Measurements from ENCODE around the gene LHFPL2. TPM values are rescaled to one million over a fixed set of nuclear protein-coding genes. Genes with fewer than 3 reads are reported as not detected.
A peak's percentile ranks its signal among the peaks of the same experiment; 100 is the strongest.

LHFPL2 gene
- total and polyA plus RNA-seq, 2 experiments from 2014 or later, result 10.6 to 50.8 TPM

DNA sequence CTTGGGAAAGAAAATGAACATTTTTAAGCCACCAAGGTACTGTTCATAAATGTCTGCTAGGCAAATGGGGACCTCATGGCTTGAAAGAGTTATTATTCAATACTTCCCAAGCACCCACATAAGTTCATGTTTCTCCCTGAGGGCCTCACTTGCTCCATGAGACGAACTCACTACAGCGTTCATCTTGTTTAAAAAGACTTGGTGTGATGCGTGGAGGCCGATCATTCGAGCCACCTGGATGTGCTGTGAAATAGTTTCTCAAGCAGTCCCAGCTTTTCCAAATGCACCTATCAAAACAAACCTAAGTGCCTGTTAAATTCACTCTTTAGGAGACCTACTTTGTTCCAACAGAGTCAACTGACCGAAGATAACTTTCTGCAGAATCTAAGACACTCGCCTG lies 103.2 kb downstream of the LHFPL2 start (continued):
- TF ChIP-seq, protein P1, sequence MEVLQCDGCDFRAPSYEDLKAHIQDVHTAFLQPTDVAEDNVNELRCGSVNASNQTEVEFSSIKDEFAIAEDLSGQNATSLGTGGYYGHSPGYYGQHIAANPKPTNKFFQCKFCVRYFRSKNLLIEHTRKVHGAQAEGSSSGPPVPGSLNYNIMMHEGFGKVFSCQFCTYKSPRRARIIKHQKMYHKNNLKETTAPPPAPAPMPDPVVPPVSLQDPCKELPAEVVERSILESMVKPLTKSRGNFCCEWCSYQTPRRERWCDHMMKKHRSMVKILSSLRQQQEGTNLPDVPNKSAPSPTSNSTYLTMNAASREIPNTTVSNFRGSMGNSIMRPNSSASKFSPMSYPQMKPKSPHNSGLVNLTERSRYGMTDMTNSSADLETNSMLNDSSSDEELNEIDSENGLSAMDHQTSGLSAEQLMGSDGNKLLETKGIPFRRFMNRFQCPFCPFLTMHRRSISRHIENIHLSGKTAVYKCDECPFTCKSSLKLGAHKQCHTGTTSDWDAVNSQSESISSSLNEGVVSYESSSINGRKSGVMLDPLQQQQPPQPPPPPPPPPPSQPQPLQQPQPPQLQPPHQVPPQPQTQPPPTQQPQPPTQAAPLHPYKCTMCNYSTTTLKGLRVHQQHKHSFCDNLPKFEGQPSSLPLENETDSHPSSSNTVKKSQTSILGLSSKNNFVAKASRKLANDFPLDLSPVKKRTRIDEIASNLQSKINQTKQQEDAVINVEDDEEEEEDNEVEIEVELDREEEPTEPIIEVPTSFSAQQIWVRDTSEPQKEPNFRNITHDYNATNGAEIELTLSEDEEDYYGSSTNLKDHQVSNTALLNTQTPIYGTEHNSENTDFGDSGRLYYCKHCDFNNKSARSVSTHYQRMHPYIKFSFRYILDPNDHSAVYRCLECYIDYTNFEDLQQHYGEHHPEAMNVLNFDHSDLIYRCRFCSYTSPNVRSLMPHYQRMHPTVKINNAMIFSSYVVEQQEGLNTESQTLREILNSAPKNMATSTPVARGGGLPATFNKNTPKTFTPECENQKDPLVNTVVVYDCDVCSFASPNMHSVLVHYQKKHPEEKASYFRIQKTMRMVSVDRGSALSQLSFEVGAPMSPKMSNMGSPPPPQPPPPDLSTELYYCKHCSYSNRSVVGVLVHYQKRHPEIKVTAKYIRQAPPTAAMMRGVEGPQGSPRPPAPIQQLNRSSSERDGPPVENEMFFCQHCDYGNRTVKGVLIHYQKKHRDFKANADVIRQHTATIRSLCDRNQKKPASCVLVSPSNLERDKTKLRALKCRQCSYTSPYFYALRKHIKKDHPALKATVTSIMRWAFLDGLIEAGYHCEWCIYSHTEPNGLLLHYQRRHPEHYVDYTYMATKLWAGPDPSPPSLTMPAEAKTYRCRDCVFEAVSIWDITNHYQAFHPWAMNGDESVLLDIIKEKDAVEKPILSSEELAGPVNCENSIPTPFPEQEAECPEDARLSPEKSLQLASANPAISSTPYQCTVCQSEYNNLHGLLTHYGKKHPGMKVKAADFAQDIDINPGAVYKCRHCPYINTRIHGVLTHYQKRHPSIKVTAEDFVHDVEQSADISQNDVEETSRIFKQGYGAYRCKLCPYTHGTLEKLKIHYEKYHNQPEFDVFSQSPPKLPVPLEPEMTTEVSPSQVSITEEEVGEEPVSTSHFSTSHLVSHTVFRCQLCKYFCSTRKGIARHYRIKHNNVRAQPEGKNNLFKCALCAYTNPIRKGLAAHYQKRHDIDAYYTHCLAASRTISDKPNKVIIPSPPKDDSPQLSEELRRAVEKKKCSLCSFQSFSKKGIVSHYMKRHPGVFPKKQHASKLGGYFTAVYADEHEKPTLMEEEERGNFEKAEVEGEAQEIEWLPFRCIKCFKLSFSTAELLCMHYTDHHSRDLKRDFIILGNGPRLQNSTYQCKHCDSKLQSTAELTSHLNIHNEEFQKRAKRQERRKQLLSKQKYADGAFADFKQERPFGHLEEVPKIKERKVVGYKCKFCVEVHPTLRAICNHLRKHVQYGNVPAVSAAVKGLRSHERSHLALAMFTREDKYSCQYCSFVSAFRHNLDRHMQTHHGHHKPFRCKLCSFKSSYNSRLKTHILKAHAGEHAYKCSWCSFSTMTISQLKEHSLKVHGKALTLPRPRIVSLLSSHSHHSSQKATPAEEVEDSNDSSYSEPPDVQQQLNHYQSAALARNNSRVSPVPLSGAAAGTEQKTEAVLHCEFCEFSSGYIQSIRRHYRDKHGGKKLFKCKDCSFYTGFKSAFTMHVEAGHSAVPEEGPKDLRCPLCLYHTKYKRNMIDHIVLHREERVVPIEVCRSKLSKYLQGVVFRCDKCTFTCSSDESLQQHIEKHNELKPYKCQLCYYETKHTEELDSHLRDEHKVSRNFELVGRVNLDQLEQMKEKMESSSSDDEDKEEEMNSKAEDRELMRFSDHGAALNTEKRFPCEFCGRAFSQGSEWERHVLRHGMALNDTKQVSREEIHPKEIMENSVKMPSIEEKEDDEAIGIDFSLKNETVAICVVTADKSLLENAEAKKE (CRISPR knock-in tag; IDR thresholded peaks at IDR 0.05), result no peak
- TF ChIP-seq ZNF114 (CRISPR knock-in tag; IDR thresholded peaks at IDR 0.05), result no peak
- TF ChIP-seq CREB1 (CRISPR knock-in tag; IDR thresholded peaks at IDR 0.05; ENCODE audit: low read depth), result no peak
- no peak for TF ChIP-seq EZH2phosphoT487 (IDR thresholded peaks at IDR 0.05; ENCODE audit: unreplicated experiment)
- TF ChIP-seq EZH2 (IDR thresholded peaks at IDR 0.05; ENCODE audit: low read depth, unreplicated experiment), result no peak

DNA sequence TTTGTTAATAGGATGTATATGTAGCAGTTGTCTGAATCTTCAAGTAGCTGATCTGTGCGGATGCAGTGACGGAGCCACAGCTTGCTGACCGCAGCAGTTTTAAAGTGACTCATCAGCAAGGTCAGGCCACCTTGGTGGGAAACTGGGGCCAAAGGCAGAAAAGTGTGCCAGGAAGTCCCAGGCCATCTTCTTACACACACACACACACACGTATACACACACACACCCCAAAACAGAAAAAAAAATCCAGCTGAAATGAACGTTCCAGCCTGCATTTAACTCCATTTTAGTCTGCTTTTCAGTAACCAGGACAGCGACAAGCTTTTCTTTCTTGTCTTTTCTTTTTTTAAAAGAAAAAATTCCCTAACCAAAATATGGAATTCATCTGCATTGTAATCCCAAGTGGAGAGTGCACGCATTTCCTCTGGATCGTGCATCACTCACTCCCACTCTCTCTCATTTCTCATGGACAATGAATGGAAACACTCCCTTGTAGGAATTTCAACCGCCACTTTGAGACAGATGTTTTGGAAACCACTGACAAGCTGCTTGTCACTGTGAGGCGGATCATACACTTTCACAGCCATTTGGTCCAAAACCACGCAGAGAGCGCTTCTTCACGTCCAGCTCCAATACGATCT lies 103.9 kb downstream of the LHFPL2 start:
- no peak for DNase-seq (ENCODE audit: low spot score)
- Histone ChIP-seq H3K4me1 (ENCODE audit: insufficient read depth) (peaks cover 19% of the 10 kb centered on the region), H3K4me3 (no peak overlapping the region), H4K20me1 (replicated peaks; ENCODE audit: insufficient read depth) (no peaks in the 10 kb centered on the region), H3K79me2 (replicated peaks; ENCODE audit: insufficient read depth) (peaks cover 29% of the 10 kb centered on the region), H3K27ac (ENCODE audit: low read depth) (peak overlapping the region; percentile 45; the same call in 1 of the 2 replicates), H3K9me2 (ENCODE audit: insufficient read depth) (no peaks in the 10 kb centered on the region), H3K4me2 (no peak overlapping the region), H3K27me3 (ENCODE audit: insufficient read depth) (no peaks in the 10 kb centered on the region), H2AFZ (no peak overlapping the region), H3F3A (replicated peaks; ENCODE audit: low read depth) (0 out of 2 replicates have a peak, but pooled peaks cover 4% of the 10 kb centered on the region), H3K36me3 (ENCODE audit: insufficient read depth) (no peaks in the 10 kb centered on the region)
- Mint-ChIP-seq H3K4me3 (no peak overlapping the region; the same call in 2 of the 3 replicates), H3K36me3 (ENCODE audit: low read depth) (peaks cover 25% of the 10 kb centered on the region), H3K9me3 (peaks cover 5% of the 10 kb centered on the region; the same call in 1 of the 3 replicates), H3K27me3 (ENCODE audit: insufficient read depth, low read depth, poor library complexity) (peaks cover 5% of the 10 kb centered on the region), H3K4me1 (peaks cover 58% of the 10 kb centered on the region), H3K27ac (peak overlapping the region; percentile 75)
- ATAC-seq, result no peak
- no peak for TF ChIP-seq JUNB (IDR thresholded peaks at IDR 0.05; ENCODE audit: unreplicated experiment)
- TF ChIP-seq EZH2phosphoT487 (IDR thresholded peaks at IDR 0.05; ENCODE audit: unreplicated experiment), result no peak
- no peak for TF ChIP-seq EZH2 (IDR thresholded peaks at IDR 0.05; ENCODE audit: low read depth, unreplicated experiment)
- TF ChIP-seq, protein P2, sequence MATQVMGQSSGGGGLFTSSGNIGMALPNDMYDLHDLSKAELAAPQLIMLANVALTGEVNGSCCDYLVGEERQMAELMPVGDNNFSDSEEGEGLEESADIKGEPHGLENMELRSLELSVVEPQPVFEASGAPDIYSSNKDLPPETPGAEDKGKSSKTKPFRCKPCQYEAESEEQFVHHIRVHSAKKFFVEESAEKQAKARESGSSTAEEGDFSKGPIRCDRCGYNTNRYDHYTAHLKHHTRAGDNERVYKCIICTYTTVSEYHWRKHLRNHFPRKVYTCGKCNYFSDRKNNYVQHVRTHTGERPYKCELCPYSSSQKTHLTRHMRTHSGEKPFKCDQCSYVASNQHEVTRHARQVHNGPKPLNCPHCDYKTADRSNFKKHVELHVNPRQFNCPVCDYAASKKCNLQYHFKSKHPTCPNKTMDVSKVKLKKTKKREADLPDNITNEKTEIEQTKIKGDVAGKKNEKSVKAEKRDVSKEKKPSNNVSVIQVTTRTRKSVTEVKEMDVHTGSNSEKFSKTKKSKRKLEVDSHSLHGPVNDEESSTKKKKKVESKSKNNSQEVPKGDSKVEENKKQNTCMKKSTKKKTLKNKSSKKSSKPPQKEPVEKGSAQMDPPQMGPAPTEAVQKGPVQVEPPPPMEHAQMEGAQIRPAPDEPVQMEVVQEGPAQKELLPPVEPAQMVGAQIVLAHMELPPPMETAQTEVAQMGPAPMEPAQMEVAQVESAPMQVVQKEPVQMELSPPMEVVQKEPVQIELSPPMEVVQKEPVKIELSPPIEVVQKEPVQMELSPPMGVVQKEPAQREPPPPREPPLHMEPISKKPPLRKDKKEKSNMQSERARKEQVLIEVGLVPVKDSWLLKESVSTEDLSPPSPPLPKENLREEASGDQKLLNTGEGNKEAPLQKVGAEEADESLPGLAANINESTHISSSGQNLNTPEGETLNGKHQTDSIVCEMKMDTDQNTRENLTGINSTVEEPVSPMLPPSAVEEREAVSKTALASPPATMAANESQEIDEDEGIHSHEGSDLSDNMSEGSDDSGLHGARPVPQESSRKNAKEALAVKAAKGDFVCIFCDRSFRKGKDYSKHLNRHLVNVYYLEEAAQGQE (IDR thresholded peaks at IDR 0.05; ENCODE audit: unreplicated experiment), result no peak
